ENCODE measurements around the gene GPATCH4.

DNA sequence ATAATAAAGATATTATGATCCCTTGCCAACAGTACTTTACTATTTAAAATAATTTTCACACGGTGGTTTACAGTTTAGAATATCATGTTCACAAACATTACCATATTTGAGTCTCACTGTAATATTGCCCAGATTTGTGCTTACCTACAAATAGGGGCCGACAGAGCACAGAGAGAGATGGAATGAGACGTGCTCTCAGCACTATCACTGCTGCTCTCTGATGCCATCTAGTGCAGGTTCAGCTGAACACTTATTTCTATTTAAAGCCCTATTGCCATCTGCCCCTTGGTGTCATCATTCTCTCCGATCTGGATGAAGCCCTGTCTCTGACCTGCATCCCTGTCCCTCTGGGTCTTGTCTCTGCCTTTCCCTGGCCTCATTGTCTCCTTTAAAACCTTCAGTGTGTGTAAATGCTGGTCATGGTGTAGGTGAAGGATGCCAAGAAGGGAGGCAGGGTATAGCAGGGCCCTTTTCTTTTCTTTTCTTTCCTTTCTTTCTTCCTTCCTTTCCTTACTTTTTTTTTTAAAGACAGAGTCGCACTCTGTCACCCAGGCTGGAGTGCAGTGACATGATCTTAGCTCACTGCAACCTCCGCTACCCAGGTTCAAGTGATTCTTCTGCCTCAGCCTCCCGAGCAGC, 6.9 kb upstream of the GPATCH4 start:
- TF ChIP-seq POLR2A (IDR thresholded peaks at IDR 0.05; ENCODE audit: low read depth, low read length), result no peak
- no peak for TF ChIP-seq TAF1 (IDR thresholded peaks at IDR 0.05; ENCODE audit: low read depth, low read length)
- TF ChIP-seq SPI1 (IDR thresholded peaks at IDR 0.05; ENCODE audit: low read depth, low read length), result no peak

All from GM12891 (cell line).